SW 1271 (cell line): ENCODE data around the gene EZR.

Source experiments
- DNase-seq, 2 experiments: peaks; one replicate each; lab custom pipeline; 2025; lab: John Stamatoyannopoulos, UW

The EZR gene

GRCh38 chr6:158819213-158819976 lies at the start of gene EZR:
Gene EZR (minus strand): TSS chr6:158819368. CDS start chr6:158818093, 1,275 bp downstream.
- peak; percentile 49 to 72 for DNase-seq

GRCh38 chr6:158868122-158868480 lies 48.9 kb upstream of the EZR start:
- DNase-seq = no peak

GRCh38 chr6:158867381-158868121 lies 48.4 kb upstream of the EZR start:
- no peak for DNase-seq

- DNase-seq = no peak
These were observed 46.6 kb upstream of the EZR start for GRCh38 chr6:158865769-158866168.

GRCh38 chr6:158863646-158864045 lies 44.5 kb upstream of the EZR start:
- peak in 1 of 2 experiments; percentile 20 for DNase-seq

GRCh38 chr6:158861686-158862381 lies 42.7 kb upstream of the EZR start:
- DNase-seq = no peak

- DNase-seq = no peak
These were observed 41.2 kb upstream of the EZR start for GRCh38 chr6:158860279-158860865.

GRCh38 chr6:158856261-158856660 lies 37.1 kb upstream of the EZR start:
- DNase-seq = no peak

- no peak for DNase-seq
These were observed 35.3 kb upstream of the EZR start for GRCh38 chr6:158854214-158855101.

- DNase-seq = no peak
These were observed 34.7 kb upstream of the EZR start for GRCh38 chr6:158853880-158854213.

- peak; percentile 86 to 92 for DNase-seq
These were observed 34.1 kb upstream of the EZR start for GRCh38 chr6:158853072-158853879.

GRCh38 chr6:158852312-158853071 lies 33.3 kb upstream of the EZR start:
- DNase-seq = no peak

GRCh38 chr6:158850807-158851115 lies 31.6 kb upstream of the EZR start:
- DNase-seq = peak in 1 of 2 experiments; percentile 65

GRCh38 chr6:158849899-158850806 lies 31.0 kb upstream of the EZR start:
- peak; percentile 69 to 95 for DNase-seq

- no peak for DNase-seq
These were observed 29.3 kb upstream of the EZR start for GRCh38 chr6:158848490-158848895.

- DNase-seq = no peak
These were observed 28.6 kb upstream of the EZR start for GRCh38 chr6:158847786-158848185.

GRCh38 chr6:158847012-158847529 lies 27.9 kb upstream of the EZR start:
- no peak for DNase-seq

GRCh38 chr6:158843751-158844683 lies 24.8 kb upstream of the EZR start:
- DNase-seq = no peak
